Prostate gland (tissue), 2 donors: ENCODE data around the gene E2F2. TPM values are rescaled to one million over a fixed set of nuclear protein-coding genes. Genes with fewer than 3 reads are reported as not detected.
A peak's percentile ranks its signal among the peaks of the same experiment; 100 is the strongest.

ENCODE experiments used
- DNase-seq: peaks from one replicate; pipeline ENCODE4 v3.0.0-alpha.2; 2019; ENCODE audit warnings: low spot score
- H3K27ac ChIP-seq, 2 donors: fragments of 200-600 bp; sonication (generic); 2 replicates each; pipeline ENCODE4 v1.5.1; 2017 to 2019
- H3K27me3 ChIP-seq: fragments of 200-600 bp; sonication (generic); replicated peaks from 2 replicates; pipeline ENCODE4 v1.5.1; 2019; ENCODE audit not compliant: insufficient read depth
- H3K36me3 ChIP-seq, 2 donors: fragments of 200-600 bp; sonication (generic); 1 replicate in 1 of 2; 2 replicates in 1 of 2; pipeline versions ENCODE4 v1.5.1 to v1.8.1; 2017 to 2019
- H3K4me1 ChIP-seq: fragments of 200-600 bp; sonication (generic); replicated peaks from 2 replicates; pipeline ENCODE4 v1.5.1; 2019
- H3K4me3 ChIP-seq, 2 donors: fragments of 200-600 bp; sonication (generic); 2 replicates each; pipeline ENCODE4 v1.5.1; 2017 to 2019
- H3K9me3 ChIP-seq: fragments of 200-600 bp; sonication (generic); 2 replicates; pipeline ENCODE4 v1.5.1; 2017
- POLR2A ChIP-seq: fragments of 450-650 bp; IDR thresholded peaks from one replicate; pipeline ENCODE4 v1.6.1; 2016; ENCODE audit warnings: antibody characterized with exemption, mild to moderate bottlenecking
- POLR2AphosphoS5 ChIP-seq: sonication (generic); formaldehyde crosslinking; IDR thresholded peaks from one replicate; pipeline ENCODE4 v1.6.1; 2017; ENCODE audit warnings: antibody characterized with exemption
- WGBS: methylation state at CpG from one replicate; pipeline ENCODE4 v1.1.5; 2018; 5-methylcytosine and 5-hydroxymethylcytosine counted together
- intact Hi-C: fragments of 100-400 bp; cut with DNase I; formaldehyde crosslinking; loops from one replicate; pipeline ENCODE4 v1.14.2; 2022
- total RNA-seq, 2 donors: library from RNA; depleted of rRNA; stranded (reverse); fragments of >200 nt; gene quantifications; one replicate each; pipeline ENCODE4 v1.1.0, GENCODE V29; 2016
- TF ChIP-seq, protein P1 (sequence below), 4 experiments: fragments of 200-600 bp in 2 of 4; fragments of 450-650 bp in 2 of 4; sonication (generic) in 2 of 4; IDR thresholded peaks; 1 replicate in 3 of 4; 2 replicates in 1 of 4; pipeline ENCODE4 v1.5.1; 2016 to 2019; ENCODE audit warnings: antibody characterized with exemption in 4 of 4, mild to moderate bottlenecking in 2 of 4, moderate library complexity in 2 of 4

E2F2 gene
- total RNA-seq, 2 donors from 2014 or later = 1.0 to 4.1 TPM

DNA sequence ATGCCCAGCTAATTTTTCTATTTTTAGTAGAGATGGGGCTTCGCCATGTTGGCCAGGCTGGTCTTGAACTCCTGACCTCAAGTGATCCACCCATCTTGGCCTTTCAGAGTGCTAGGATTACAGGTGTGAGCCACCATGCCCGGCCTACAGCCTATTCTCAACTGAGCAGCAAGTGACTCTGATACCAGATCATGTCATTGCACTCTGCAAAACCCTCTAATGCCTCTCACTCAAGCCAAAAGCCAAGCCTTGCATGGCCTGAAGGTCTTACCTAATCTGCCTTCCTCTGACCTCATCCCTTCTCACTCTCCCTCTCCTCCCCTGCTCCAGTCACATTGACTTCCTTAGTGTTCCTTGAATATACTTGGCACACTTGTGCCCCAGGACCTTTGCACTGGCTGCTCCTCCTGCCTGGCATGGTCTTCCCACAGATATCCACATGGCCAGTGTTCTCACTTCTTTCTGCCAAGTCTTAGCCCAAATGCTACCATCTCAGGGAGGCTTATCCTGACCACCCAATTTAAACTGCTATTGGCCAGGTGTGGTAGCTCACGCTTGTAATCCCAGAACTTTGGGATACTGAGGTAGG is 38.8 kb downstream of the E2F2 start:
- H3K4me1 ChIP-seq = no peaks in the 10 kb centered on the region
- no peaks in the 10 kb centered on the region for H3K36me3 ChIP-seq
- no peak for DNase-seq
- H3K9me3 ChIP-seq = no peaks in the 10 kb centered on the region
- H3K27me3 ChIP-seq = no peaks in the 10 kb centered on the region
- intact Hi-C loops = no loop called here
- no peak overlapping the region for H3K27ac ChIP-seq
- 97% methylated on average over 3 of the region's 3 CpGs for WGBS
- no peak overlapping the region for H3K4me3 ChIP-seq
- no peak for TF ChIP-seq POLR2A
- TF ChIP-seq, protein P1, sequence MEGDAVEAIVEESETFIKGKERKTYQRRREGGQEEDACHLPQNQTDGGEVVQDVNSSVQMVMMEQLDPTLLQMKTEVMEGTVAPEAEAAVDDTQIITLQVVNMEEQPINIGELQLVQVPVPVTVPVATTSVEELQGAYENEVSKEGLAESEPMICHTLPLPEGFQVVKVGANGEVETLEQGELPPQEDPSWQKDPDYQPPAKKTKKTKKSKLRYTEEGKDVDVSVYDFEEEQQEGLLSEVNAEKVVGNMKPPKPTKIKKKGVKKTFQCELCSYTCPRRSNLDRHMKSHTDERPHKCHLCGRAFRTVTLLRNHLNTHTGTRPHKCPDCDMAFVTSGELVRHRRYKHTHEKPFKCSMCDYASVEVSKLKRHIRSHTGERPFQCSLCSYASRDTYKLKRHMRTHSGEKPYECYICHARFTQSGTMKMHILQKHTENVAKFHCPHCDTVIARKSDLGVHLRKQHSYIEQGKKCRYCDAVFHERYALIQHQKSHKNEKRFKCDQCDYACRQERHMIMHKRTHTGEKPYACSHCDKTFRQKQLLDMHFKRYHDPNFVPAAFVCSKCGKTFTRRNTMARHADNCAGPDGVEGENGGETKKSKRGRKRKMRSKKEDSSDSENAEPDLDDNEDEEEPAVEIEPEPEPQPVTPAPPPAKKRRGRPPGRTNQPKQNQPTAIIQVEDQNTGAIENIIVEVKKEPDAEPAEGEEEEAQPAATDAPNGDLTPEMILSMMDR (IDR thresholded peaks at IDR 0.05) = no peak
- TF ChIP-seq POLR2AphosphoS5 = no peak

DNA sequence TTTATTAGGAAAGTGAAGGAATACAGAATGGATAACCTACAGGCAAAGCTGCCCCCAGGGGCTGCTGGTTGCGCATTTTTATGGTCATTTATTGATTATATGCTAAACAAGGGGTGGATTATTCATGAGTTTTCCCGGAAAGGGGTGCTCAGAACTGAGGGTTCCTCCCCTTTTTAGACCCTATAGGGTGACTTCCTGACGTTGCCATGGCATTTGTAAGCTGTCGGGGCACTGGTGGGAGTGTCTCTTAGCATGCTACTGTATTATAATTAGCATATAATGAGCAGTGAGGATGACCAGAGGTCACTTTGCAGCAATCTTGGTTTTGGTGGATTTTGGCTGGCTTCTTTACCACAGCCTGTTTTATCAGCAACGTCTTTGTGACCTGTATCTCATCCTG is 41.2 kb downstream of the E2F2 start:
- no peak overlapping the region for H3K27ac ChIP-seq
- no peak overlapping the region for H3K4me3 ChIP-seq
- DNase-seq = no peak
- H3K9me3 ChIP-seq = no peaks in the 10 kb centered on the region
- intact Hi-C loops = no loop called here
- no peaks in the 10 kb centered on the region for H3K36me3 ChIP-seq
- H3K4me1 ChIP-seq = no peaks in the 10 kb centered on the region
- TF ChIP-seq, protein P1 (IDR thresholded peaks at IDR 0.05) = no peak
- no peak for TF ChIP-seq POLR2A
- TF ChIP-seq POLR2AphosphoS5 = no peak
- 46% methylated on average over 5 of the region's 5 CpGs for WGBS
- H3K27me3 ChIP-seq = no peaks in the 10 kb centered on the region

DNA sequence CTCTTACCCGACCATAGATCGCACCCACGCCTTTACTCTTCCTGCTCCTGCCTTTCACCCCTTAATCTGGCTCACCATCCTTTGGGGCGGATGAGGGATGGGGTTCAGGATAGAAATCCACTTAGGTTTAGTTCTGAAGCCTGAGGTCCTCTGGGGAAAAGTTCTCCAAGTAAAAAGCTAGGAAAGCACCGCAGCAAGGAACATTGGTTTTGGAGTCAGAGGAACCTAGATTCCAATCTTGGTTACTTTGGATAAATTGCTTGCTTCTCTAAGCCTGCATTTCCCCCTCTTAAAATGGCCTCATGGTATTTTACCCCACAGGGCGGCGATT is 46.1 kb downstream of the E2F2 start:
- no peak for TF ChIP-seq POLR2A
- TF ChIP-seq, protein P1 (IDR thresholded peaks at IDR 0.05) = no peak
- TF ChIP-seq POLR2AphosphoS5 = no peak
- H3K27ac ChIP-seq = peak overlapping the region; percentile 91 to 93
- DNase-seq = no peak
- H3K4me3 ChIP-seq = peak overlapping the region; percentile 90 to 98
- no peaks in the 10 kb centered on the region for H3K36me3 ChIP-seq
- intact Hi-C loops = no loop called here
- no peaks in the 10 kb centered on the region for H3K4me1 ChIP-seq
- WGBS = 49% methylated on average over 7 of the region's 7 CpGs
- H3K9me3 ChIP-seq = no peaks in the 10 kb centered on the region
- H3K27me3 ChIP-seq = no peaks in the 10 kb centered on the region

DNA sequence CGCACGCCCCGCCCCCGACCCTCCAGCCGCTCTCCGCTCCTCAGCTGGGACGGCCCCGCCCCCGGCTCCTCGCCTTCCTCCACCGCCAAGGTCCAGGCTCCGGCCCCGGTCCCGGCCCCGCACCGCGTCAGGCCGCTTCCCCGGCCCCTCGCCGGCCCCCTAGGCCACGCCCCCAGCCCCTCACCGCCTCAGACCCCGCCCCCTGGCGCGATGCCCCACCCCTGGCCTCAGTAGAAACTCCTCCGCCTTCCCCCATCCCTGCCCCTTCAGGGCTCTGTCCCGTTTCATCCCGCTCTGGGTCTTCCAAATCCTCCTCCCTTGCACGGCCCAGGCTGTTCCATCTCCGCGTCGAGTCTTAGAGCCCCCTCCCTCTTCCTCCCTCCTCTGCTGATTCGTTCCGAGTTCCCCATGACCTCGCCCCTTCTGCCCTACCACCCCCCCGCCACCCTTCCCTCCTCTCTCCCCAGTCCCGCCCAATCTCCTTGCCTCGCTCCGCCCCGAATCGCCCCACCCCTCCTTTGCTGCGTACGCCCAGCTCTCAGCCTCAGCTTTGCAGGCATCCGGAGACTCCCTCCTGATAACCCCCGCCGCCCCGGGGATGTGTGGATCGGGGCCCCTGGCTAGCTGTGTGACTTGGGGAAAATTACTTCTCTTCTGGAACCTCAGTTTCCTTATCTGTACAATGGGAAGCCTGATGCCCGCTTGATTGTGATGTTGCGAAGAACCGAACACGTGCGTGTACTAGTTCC is 46.6 kb downstream of the E2F2 start:
- WGBS = 9% methylated on average over 46 of the region's 54 CpGs
- Histone ChIP-seq H3K27ac (peak overlapping the region; percentile 91 to 93), H3K27me3 (no peaks in the 10 kb centered on the region), H3K4me3 (peak overlapping the region; percentile 90 to 98), H3K36me3 (no peaks in the 10 kb centered on the region), H3K9me3 (no peaks in the 10 kb centered on the region), H3K4me1 (no peaks in the 10 kb centered on the region)
- peak; percentile 89 for DNase-seq
- TF ChIP-seq POLR2AphosphoS5 (peak; percentile 3), POLR2A (no peak)
- intact Hi-C loops = loop anchor here (5.0 kb wide), 1 partner anchor 62 kb away; the partner anchor contains the start of gene TCEA3

DNA sequence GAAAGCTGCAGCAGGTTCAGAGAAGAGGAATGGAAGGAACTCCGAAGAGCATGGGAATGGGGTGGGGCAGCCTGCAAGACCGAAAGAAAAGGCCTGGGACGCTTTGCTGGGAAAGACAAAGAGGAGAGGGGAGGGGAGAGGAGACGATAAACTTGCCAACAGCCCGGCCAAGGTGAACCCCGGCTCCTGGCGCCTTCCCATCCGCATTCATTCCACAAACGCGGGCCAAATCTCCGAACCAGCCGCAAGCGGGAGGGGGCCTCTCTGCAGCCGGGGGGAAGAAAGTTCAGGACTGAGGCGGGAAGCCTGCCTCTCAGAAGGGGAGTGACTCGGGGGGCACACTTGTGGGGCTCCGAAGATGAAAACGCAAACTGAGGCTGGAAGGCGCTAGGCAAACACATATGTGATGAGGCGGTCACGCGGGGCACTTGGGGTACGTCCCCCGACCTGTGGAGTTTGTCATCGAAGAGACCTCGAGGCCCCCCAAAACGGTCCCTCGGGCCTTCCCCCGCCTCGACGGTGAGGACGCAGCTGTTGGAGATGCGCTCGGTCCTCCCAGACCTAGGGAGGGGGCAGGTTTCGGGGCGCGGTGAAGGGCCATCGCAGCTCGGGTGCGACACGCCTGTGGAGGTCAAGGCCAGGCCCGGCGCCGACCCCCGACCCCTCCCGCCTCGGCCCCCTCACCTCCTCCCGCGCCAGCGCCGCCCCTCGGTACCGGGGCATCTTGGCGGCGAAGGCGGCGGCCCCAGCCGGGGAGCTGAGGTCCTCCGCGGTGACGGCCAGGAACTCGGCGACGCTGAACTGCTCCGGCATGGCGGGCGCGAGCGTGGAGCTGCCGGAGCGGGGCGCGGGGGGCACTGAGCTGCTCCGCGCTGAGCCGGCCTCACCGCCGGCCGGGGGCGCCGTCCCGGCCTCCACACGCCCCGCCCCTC is 47.4 kb downstream of the E2F2 start, which contains the start of gene ASAP3:
Gene ASAP3 (minus strand): TSS at position 859 of the 932 bp plus-strand sequence. CDS start 46 bp downstream, at position 813.
- intact Hi-C loops = loop anchor here (5.0 kb wide), 1 partner anchor 61 kb away; the partner anchor contains the start of gene TCEA3
- TF ChIP-seq POLR2A (peak; percentile 72), POLR2AphosphoS5 (no peak)
- TF ChIP-seq, protein P1 (IDR thresholded peaks at IDR 0.05) = peak; percentile 16 to 36 (median 28)
- no peaks in the 10 kb centered on the region for H3K9me3 ChIP-seq
- 1% methylated on average over 62 of the region's 84 CpGs for WGBS
- no peaks in the 10 kb centered on the region for H3K4me1 ChIP-seq
- peak within 1 kb of the TSS; percentile 90 to 98 for H3K4me3 ChIP-seq
- H3K27ac ChIP-seq = peak within 1 kb of the TSS; percentile 91 to 93
- H3K27me3 ChIP-seq = no peaks in the 10 kb centered on the region
- H3K36me3 ChIP-seq = no peaks in the 10 kb centered on the region
- peak; percentile 45 for DNase-seq
